ENCODE measurements around the gene GGA1. TPM values are rescaled to one million over a fixed set of nuclear protein-coding genes. Genes with fewer than 3 reads are reported as not detected.
"Not testable (repeated sequence)": the region's sequence is repeated elsewhere in the genome, so short reads cannot be mapped to it uniquely, and the experiment has no call there.

The GGA1 gene
- total RNA-seq, 1 donor from 2014 or later: 32.0 TPM

DNA sequence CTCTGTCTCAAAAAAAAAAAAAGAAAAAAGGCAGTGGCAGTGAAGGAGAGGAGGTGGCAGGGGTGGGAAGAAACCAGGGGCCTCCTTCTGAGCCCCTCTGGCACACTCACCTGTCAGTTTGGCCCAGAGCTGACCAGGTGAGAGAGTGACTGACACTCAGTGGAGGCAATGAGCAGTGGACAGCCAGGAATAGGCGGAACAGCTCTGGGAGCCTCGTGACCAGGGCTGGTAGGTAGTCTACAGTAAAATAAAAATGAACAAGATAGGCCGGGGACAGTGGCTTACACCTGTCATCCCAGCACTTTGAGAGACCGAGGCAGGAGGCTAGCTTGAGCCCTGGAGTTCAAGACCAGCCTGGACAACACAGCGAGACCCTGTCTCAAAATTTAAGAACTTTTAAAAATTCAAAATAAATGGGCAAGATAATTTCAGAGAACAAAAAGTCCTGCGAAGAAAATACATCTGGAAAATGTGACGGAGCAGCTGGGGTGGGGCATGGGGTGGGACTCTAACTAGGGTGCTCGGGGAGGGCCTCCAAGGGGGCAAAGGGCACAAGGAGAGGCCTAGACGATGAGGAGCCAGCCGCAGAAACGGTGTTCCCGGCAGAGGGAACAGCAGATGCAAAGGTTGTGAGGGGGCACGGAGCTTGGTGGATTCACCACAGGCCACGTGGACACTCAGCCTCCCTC is 46.1 kb downstream of the GGA1 start:
- Mint-ChIP-seq H3K4me1 (ENCODE audit: low read depth) (peaks cover 14% of the 10 kb centered on the region), H3K9me3 (ENCODE audit: low read depth) (no peaks in the 10 kb centered on the region), H3K36me3 (ENCODE audit: low read depth) (no peaks in the 10 kb centered on the region), H3K27ac (ENCODE audit: unreplicated experiment) (no peak overlapping the region), H3K27me3 (ENCODE audit: low read depth) (no peaks in the 10 kb centered on the region), H3K4me3 (ENCODE audit: unreplicated experiment) (no peak overlapping the region)
- DNase-seq (ENCODE audit: low spot score): no peak
- TF ChIP-seq, protein P1, sequence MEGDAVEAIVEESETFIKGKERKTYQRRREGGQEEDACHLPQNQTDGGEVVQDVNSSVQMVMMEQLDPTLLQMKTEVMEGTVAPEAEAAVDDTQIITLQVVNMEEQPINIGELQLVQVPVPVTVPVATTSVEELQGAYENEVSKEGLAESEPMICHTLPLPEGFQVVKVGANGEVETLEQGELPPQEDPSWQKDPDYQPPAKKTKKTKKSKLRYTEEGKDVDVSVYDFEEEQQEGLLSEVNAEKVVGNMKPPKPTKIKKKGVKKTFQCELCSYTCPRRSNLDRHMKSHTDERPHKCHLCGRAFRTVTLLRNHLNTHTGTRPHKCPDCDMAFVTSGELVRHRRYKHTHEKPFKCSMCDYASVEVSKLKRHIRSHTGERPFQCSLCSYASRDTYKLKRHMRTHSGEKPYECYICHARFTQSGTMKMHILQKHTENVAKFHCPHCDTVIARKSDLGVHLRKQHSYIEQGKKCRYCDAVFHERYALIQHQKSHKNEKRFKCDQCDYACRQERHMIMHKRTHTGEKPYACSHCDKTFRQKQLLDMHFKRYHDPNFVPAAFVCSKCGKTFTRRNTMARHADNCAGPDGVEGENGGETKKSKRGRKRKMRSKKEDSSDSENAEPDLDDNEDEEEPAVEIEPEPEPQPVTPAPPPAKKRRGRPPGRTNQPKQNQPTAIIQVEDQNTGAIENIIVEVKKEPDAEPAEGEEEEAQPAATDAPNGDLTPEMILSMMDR (IDR thresholded peaks at IDR 0.05): no peak

DNA sequence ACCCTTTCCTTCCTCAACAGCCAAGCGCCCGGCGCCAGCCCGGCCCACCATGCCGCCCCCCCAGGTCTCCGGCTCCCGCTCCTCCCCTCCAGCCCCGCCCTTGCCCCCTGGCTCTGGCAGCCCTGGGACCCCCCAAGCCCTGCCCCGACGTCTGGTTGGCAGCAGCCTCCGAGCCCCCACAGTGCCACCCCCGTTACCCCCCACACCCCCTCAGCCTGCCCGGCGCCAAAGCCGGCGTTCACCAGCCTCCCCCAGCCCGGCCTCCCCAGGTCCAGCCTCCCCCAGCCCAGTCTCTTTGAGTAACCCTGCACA is 46.6 kb downstream of the GGA1 start:
- Mint-ChIP-seq H3K9me3 (ENCODE audit: low read depth) (no peaks in the 10 kb centered on the region), H3K4me1 (ENCODE audit: low read depth) (peaks cover 19% of the 10 kb centered on the region), H3K36me3 (ENCODE audit: low read depth) (no peaks in the 10 kb centered on the region), H3K27me3 (ENCODE audit: low read depth) (no peaks in the 10 kb centered on the region), H3K4me3 (ENCODE audit: unreplicated experiment) (no peak overlapping the region), H3K27ac (ENCODE audit: unreplicated experiment) (no peak overlapping the region)
- DNase-seq (ENCODE audit: low spot score): no peak
- TF ChIP-seq, protein P1 (IDR thresholded peaks at IDR 0.05): no peak

DNA sequence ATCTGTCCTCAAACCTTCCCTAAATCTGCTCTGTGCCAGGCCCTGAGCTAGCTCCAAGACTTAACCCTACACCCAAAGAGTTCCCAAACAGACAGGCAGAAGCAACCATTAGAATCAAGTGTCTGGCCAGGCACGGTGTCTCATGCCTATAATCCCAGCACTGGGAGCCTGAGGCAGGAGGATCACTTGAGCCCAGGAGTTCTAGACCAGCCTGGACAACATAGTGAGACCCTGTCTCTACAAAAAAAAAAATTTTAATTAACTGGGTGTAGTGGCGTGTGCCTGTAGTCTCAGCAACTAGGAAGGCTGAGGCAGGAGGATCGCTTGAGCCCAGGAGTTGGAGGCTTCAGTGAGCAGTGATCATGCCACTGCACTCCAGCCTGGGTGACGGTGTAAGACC is 47.9 kb downstream of the GGA1 start:
- H3K36me3 Mint-ChIP-seq (ENCODE audit: low read depth); DNase-seq (ENCODE audit: low spot score); H3K27ac Mint-ChIP-seq (ENCODE audit: unreplicated experiment); H3K4me3 Mint-ChIP-seq (ENCODE audit: unreplicated experiment); H3K9me3 Mint-ChIP-seq (ENCODE audit: low read depth); H3K27me3 Mint-ChIP-seq (ENCODE audit: low read depth): not testable (repeated sequence)
- H3K4me1 Mint-ChIP-seq (ENCODE audit: low read depth): peaks cover 33% of the 10 kb centered on the region

DNA sequence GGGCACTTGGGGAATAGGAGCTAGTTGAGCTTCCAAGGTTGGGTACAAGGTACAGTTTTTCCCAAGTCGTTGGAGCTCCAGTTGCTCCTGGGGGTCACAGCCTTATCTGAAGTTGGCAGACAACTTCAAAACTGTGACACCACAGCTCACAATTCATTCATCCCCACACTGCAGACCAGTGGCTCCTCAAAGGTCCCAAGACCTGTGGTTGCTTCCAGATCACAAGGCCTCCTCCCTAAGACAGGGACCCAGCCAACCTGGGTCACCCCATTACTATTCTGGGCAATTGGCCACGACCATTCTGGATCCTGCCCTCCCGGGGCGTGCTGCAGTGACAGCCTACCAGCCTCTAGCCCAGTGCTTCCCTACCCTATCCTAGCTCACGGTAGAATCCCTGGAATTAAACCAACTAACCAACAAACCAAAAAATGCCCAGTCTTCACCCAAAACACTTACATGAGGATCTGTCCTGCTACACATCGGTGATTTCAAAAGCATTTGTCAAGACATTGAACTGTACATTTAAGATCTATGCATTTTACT is 49.0 kb downstream of the GGA1 start:
- TF ChIP-seq, protein P1 (IDR thresholded peaks at IDR 0.05): no peak
- H3K4me1 Mint-ChIP-seq (ENCODE audit: low read depth): peaks cover 40% of the 10 kb centered on the region
- H3K36me3 Mint-ChIP-seq (ENCODE audit: low read depth): no peaks in the 10 kb centered on the region
- no peaks in the 10 kb centered on the region for H3K9me3 Mint-ChIP-seq (ENCODE audit: low read depth)
- H3K27me3 Mint-ChIP-seq (ENCODE audit: low read depth): no peaks in the 10 kb centered on the region
- H3K4me3 Mint-ChIP-seq (ENCODE audit: unreplicated experiment): peak overlapping the region; percentile 81
- H3K27ac Mint-ChIP-seq (ENCODE audit: unreplicated experiment): peak overlapping the region; percentile 96
- DNase-seq (ENCODE audit: low spot score): no peak

DNA sequence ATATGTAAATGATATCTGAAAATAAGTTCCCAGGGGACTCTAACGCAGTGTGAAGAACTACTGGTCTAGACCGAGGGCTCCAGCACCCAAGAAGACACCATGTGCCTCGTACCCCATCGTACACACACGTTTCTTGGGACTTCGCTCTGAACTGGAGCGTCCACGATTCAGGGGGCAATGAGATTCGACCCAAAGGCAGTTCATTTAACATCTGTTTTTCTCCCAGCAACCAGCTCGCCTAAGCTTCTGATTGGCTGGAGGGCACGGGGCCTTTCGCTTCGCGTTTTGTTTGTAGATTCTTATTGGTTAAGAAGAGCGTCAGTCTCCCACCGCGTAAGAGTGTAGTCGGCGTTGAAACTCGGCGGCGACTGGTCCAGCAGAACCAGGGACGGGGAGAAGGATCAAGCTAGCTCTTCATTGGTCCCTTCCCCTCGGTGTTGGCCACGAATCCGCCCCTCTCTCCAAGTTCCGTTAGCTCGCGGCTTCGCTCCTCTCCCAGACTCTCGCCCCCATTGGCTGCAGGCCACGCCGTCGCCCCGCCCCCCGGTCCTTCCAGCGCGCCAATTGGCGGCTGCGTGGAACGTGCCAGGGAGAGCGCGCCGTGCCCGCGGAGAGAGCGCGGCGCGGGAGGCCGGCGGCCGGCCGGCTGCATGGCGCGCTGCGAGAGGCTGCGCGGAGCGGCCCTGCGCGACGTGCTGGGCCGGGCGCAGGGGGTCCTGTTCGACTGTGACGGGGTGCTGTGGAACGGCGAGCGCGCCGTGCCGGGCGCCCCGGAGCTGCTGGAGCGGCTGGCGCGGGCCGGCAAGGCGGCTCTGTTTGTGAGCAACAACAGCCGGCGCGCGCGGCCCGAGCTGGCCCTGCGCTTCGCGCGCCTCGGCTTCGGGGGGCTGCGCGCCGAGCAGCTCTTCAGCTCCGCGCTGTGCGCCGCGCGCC is 49.8 kb downstream of the GGA1 start, which contains the start of gene PDXP:
Gene PDXP (plus strand): TSS at position 591 of the 933 bp plus-strand sequence. CDS start 60 bp downstream, at position 651.
- H3K27ac Mint-ChIP-seq (ENCODE audit: unreplicated experiment): peak within 1 kb of the TSS; percentile 96
- H3K36me3 Mint-ChIP-seq (ENCODE audit: low read depth): no peaks in the 10 kb centered on the region
- peak within 1 kb of the TSS; percentile 81 for H3K4me3 Mint-ChIP-seq (ENCODE audit: unreplicated experiment)
- no peaks in the 10 kb centered on the region for H3K27me3 Mint-ChIP-seq (ENCODE audit: low read depth)
- H3K4me1 Mint-ChIP-seq (ENCODE audit: low read depth): peaks cover 40% of the 10 kb centered on the region
- peak; percentile 99 for DNase-seq (ENCODE audit: low spot score)
- TF ChIP-seq, protein P1 (IDR thresholded peaks at IDR 0.05): no peak
- no peaks in the 10 kb centered on the region for H3K9me3 Mint-ChIP-seq (ENCODE audit: low read depth)

Measured in chondrocyte (in vitro differentiated cells).